ENCODE results near the gene ERN1. TPM values are rescaled to one million over a fixed set of nuclear protein-coding genes. Genes with fewer than 3 reads are reported as not detected.

Gene ERN1
- total RNA-seq, 1 donor from 2014 or later, result 12.1 TPM

DNA sequence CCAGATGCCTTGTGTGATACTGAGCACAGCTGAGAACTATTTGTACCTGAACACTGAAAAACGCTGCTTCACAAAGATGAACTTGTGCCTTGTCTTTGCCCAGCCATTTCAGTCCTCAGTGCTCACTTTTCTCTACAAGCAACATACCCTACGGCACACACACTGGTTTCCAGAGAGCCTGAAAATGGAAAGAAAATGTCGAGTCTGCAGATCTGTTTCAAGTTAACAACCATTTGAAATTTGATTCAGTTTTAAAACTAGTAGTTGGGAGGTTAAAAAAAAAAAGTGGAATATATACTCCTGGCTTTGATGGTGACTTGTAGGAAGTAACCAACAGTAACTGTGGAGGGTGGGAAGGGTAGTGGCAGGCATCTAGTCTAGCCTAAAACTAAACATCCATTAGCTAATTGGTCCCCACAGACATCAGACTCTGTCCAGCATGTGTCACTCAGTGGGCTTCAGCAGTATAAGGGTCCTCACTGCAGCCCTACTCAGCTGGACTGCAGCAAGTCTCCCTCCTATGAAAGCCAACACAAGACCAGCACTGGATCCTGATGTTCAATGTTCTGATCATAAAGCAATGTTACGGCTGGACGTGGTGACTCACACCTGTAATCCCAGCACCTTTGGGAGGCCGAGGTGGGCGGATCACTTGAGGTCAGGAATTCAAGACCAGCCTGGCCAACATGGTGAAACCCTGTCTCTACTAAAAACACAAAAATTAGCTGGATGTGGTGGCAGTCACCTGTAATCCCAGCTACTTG, 27.1 kb downstream of the ERN1 start:
- TF ChIP-seq, protein P1, sequence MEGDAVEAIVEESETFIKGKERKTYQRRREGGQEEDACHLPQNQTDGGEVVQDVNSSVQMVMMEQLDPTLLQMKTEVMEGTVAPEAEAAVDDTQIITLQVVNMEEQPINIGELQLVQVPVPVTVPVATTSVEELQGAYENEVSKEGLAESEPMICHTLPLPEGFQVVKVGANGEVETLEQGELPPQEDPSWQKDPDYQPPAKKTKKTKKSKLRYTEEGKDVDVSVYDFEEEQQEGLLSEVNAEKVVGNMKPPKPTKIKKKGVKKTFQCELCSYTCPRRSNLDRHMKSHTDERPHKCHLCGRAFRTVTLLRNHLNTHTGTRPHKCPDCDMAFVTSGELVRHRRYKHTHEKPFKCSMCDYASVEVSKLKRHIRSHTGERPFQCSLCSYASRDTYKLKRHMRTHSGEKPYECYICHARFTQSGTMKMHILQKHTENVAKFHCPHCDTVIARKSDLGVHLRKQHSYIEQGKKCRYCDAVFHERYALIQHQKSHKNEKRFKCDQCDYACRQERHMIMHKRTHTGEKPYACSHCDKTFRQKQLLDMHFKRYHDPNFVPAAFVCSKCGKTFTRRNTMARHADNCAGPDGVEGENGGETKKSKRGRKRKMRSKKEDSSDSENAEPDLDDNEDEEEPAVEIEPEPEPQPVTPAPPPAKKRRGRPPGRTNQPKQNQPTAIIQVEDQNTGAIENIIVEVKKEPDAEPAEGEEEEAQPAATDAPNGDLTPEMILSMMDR (conservative IDR thresholded peaks at IDR 0.05), result no peak
- Mint-ChIP-seq H3K4me1 (ENCODE audit: unreplicated experiment) (peaks cover 10% of the 10 kb centered on the region), H3K9me3 (no peaks in the 10 kb centered on the region), H3K36me3 (no peaks in the 10 kb centered on the region), H3K4me3 (no peak overlapping the region), H3K27me3 (no peaks in the 10 kb centered on the region), H3K27ac (peak overlapping the region; percentile 17)
- no peak for DNase-seq (ENCODE audit: extremely low spot score, unreplicated experiment)

DNA sequence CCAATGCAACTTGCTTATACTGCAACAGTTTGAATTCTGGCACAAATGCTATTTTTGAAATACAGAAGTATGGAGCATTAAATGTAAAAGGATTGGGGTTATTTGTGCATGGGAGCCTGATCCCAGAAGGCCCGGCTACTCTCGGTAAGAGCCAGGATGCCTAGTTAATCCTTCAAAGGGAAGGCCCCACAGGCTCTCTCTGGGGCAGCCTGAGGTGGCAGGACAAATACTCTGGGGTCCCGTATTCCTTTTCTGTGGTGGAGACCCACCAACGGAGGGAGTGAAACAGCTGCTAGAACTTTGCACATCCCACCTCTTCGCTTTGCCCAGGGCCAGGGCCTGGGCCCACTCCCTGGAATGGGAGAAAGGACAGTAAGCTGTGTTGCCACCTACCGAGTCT, 30.4 kb downstream of the ERN1 start:
- H3K27ac Mint-ChIP-seq, result no peak overlapping the region
- peaks cover 12% of the 10 kb centered on the region for H3K4me1 Mint-ChIP-seq (ENCODE audit: unreplicated experiment)
- TF ChIP-seq, protein P1 (conservative IDR thresholded peaks at IDR 0.05), result no peak
- no peak for DNase-seq (ENCODE audit: extremely low spot score, unreplicated experiment)
- no peaks in the 10 kb centered on the region for H3K9me3 Mint-ChIP-seq
- no peak overlapping the region for H3K4me3 Mint-ChIP-seq
- H3K27me3 Mint-ChIP-seq, result no peaks in the 10 kb centered on the region
- peaks cover 7% of the 10 kb centered on the region for H3K36me3 Mint-ChIP-seq

DNA sequence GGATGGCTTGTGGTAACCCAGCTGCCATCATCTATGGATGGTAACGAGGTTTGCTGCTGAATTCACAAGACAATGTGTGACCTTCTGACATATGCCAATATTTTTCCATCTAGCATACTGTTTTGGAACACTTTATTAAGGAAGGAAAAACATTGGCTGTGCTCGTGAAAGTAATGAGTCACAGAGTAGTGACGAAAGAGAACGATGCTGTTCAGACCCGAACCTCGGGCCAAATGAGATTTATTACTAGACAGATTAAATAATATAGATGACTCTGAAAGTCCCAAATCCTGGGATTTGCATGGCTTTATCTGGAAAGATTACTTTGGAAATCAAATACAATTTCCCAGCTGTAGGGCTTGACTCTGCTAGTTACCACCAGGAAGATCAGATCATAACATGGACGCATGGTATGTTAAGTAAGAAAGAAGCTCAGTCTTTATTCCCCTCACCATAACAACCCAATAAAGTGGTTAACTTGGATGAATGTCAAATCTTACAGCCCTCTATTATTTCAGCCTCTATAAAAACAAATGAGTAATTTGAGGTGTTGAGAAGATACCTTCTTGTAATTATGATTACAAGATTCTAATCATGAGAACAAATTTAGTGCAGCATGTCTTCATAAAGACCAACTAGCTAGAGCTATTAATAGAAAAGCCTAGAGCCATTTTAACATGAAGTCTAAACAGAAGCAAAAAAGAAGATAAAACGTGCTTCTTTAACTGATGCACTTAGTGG, 32.6 kb downstream of the ERN1 start:
- Mint-ChIP-seq H3K4me3 (no peak overlapping the region), H3K36me3 (peaks cover 7% of the 10 kb centered on the region), H3K9me3 (no peaks in the 10 kb centered on the region), H3K4me1 (ENCODE audit: unreplicated experiment) (peaks cover 16% of the 10 kb centered on the region), H3K27ac (no peak overlapping the region), H3K27me3 (no peaks in the 10 kb centered on the region)
- TF ChIP-seq, protein P1 (conservative IDR thresholded peaks at IDR 0.05), result no peak
- DNase-seq (ENCODE audit: extremely low spot score, unreplicated experiment), result no peak

DNA sequence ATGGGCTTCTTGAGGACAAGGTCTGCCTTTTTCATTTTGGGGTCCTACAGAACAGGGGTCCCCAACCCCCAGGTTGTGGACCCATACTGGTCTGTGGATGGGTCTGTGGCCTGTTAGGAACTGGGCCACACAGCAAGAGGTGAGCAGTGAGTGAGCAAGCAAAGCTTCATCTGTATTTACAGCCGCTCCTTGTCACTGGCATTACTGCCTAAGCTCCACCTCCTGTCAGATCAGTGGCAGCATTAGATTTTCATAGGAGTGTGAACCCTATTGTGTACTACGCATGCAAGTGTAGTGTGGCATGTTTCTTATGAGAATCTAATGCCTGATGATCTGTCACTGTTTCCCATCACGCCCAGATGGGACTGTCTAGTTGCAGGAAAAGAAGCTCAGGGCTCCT, 33.9 kb downstream of the ERN1 start:
- Mint-ChIP-seq H3K4me1 (ENCODE audit: unreplicated experiment) (peaks cover 15% of the 10 kb centered on the region), H3K36me3 (peaks cover 11% of the 10 kb centered on the region), H3K27me3 (no peaks in the 10 kb centered on the region), H3K9me3 (no peaks in the 10 kb centered on the region), H3K4me3 (no peak overlapping the region), H3K27ac (no peak overlapping the region)
- TF ChIP-seq, protein P1 (conservative IDR thresholded peaks at IDR 0.05), result no peak
- DNase-seq (ENCODE audit: extremely low spot score, unreplicated experiment), result no peak

DNA sequence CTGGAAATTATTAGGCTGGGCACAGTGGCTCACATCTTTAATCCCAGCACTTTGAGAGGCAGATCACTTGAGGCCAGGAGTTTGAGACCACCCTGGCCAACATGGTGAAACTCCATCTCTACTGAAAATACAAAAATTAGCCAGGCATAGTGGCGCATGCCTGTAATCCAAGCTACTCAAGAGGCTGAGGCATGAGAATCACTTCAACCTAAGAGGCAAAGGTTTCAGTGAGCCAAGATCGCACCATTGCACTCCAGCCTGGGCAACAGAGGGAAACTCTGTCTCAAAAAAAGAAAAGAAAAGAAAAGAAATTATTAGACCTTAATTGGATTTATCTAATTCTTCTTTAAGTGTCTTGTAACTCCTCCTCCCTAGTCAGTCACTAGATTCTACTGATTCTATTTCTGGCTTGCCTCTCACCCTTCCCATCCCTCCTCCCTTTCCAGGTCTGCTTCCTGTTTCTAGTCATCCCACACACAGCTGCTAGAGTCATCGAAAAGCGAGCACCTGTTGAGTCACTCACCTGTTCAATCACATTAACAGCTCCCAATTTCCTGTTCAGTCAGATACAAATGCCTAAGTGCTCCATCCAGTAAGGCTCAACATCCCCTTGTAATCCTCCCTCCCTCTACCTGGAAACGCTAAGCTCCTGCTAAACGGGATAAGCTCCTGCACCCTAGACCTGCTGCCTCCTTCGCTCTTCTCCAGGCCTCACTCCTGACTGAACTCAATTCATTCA, 34.6 kb downstream of the ERN1 start:
- peaks cover 11% of the 10 kb centered on the region for H3K36me3 Mint-ChIP-seq
- no peak for DNase-seq (ENCODE audit: extremely low spot score, unreplicated experiment)

More for the DNA sequence above, 34.6 kb downstream of the ERN1 start:
- TF ChIP-seq, protein P1 (conservative IDR thresholded peaks at IDR 0.05), result no peak
- H3K9me3 Mint-ChIP-seq, result no peaks in the 10 kb centered on the region
- H3K4me3 Mint-ChIP-seq, result no peak overlapping the region
- peak overlapping the region; percentile 4 for H3K27ac Mint-ChIP-seq
- H3K4me1 Mint-ChIP-seq (ENCODE audit: unreplicated experiment), result peaks cover 17% of the 10 kb centered on the region
- H3K27me3 Mint-ChIP-seq, result no peaks in the 10 kb centered on the region

Measured in type B pancreatic cell (in vitro differentiated cells).